Measurements from ENCODE around the gene HPS4. TPM values are rescaled to one million over a fixed set of nuclear protein-coding genes. Genes with fewer than 3 reads are reported as not detected.

The HPS4 gene
- total RNA-seq, 4 donors from 2014 or later, result 21.9 to 28.5 (median 24.5) TPM

- 69 to 100% methylated on average over 1 of the region's 1 CpG for WGBS, 2 donors
- TF ChIP-seq POLR2A (IDR thresholded peaks at IDR 0.05) (no peak), CTCF (IDR thresholded peaks at IDR 0.05) (no peak)
- Histone ChIP-seq H3K27ac (no peak overlapping the region), H3K27me3 (no peaks in the 10 kb centered on the region), H3K9me3 (no peaks in the 10 kb centered on the region), H3K4me3 (no peak overlapping the region), H3K4me1 (peaks cover 2 to 20% (median 10%) of the 10 kb centered on the region in 3 donors), H3K36me3 (no peaks in the 10 kb centered on the region)
- intact Hi-C loops (cut with DNase I), result no loop called here
- no peak for DNase-seq
Observed at GRCh38 chr22:26516503-26516902, 32.9 kb upstream of the HPS4 start.

DNA sequence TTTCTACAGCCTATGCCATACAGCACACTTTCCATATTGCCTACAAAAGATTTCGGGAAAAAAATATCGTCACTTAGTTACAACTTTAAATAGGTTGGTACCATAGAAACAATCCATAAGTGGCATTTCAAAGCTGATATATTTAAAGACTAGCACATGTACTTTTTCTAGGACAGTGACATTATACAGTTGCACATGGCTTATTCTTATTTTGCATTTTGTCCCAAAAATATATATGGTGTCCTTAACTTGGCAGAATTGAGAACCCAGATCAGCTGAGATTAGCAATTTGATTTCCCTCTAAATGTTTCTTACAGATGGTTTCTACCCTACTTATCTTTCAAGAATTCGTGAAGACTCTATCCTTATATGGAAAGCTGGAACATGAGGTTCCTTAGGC is 32.3 kb upstream of the HPS4 start:
- H3K27ac ChIP-seq, result no peak overlapping the region
- intact Hi-C loops (cut with DNase I), result no loop called here
- no peak for DNase-seq
- WGBS, 2 donors, result 71 to 88% methylated on average over 3 of the region's 3 CpGs
- no peak for TF ChIP-seq CTCF (IDR thresholded peaks at IDR 0.05)
- no peak for TF ChIP-seq POLR2A (IDR thresholded peaks at IDR 0.05)
- H3K36me3 ChIP-seq, result peaks cover 0 to under 1% (median 0%) of the 10 kb centered on the region in 3 donors
- H3K4me3 ChIP-seq, result no peak overlapping the region
- peaks cover 5 to 25% (median 15%) of the 10 kb centered on the region in 3 donors for H3K4me1 ChIP-seq
- no peaks in the 10 kb centered on the region for H3K9me3 ChIP-seq
- H3K27me3 ChIP-seq, result no peaks in the 10 kb centered on the region

DNA sequence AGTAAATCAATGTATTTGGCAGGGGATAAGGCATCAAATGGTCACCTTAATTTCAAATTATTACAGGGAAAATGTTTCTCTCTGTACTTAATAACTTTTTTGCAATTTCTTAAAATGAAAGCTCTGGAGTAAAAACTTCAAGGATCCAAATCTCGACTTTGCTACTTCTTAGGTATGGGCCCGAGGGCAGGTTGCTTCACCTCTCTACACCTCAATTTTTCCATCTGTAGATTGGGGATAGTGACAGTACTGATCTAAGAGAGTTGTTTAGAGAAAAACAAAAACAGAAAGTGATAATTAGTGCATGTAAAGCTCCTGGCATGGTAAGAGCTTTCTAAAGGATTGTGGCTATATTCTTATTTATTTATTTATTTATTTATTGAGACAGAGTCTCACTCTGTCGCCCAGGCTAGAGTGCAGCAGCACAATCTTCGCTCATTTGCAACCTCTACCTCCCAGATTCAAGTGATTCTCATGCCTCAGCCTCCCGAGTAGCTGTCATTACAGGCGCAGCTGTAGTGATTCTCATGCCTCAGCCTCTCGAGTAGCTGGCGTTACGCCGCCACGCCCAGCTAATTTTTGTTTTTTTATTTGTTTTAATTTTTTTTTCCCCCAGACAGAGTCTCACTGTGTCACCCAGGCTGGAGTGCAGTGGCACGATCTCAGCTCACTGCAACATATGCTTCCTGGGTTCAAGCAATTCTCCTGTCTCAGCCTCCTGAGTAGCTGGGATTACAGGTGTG is 31.0 kb upstream of the HPS4 start:
- TF ChIP-seq POLR2A (IDR thresholded peaks at IDR 0.05) (no peak), CTCF (IDR thresholded peaks at IDR 0.05) (no peak)
- Histone ChIP-seq H3K9me3 (no peaks in the 10 kb centered on the region), H3K36me3 (peaks cover 0 to 14% (median 4%) of the 10 kb centered on the region in 3 donors), H3K27me3 (no peaks in the 10 kb centered on the region), H3K27ac (no peak overlapping the region), H3K4me3 (no peak overlapping the region), H3K4me1 (peaks cover 5 to 32% (median 16%) of the 10 kb centered on the region in 3 donors)
- no peak for DNase-seq
- WGBS, 2 donors, result 92 to 94% methylated on average over 12 of the region's 12 CpGs
- intact Hi-C loops (cut with DNase I), result no loop called here

GRCh38 chr22:26513838-26514237 is 30.3 kb upstream of the HPS4 start:
- intact Hi-C loops (cut with DNase I), result no loop called here
- H3K4me1 ChIP-seq, result peaks cover 5 to 32% (median 16%) of the 10 kb centered on the region in 3 donors
- H3K4me3 ChIP-seq, result no peak overlapping the region
- 58 to 69% methylated on average over 1 of the region's 1 CpG for WGBS, 2 donors
- peaks cover 5 to 21% (median 12%) of the 10 kb centered on the region in 3 donors for H3K36me3 ChIP-seq
- no peak for DNase-seq
- TF ChIP-seq CTCF (IDR thresholded peaks at IDR 0.05) (no peak), POLR2A (IDR thresholded peaks at IDR 0.05) (no peak)
- no peaks in the 10 kb centered on the region for H3K27me3 ChIP-seq
- H3K27ac ChIP-seq, result no peak overlapping the region
- no peaks in the 10 kb centered on the region for H3K9me3 ChIP-seq

- peak within 1 kb of the TSS; percentile 65 to 93 (median 90) for H3K4me3 ChIP-seq
- 0% methylated on average over 2 to 3 of the region's 40 CpGs for WGBS, 2 donors
- H3K27ac ChIP-seq, result peak within 1 kb of the TSS; percentile 83 to 91 (median 86)
- TF ChIP-seq POLR2A (IDR thresholded peaks at IDR 0.05) (peak in 3 of 4 donors; percentile 30 to 59 (median 58)), CTCF (IDR thresholded peaks at IDR 0.05) (no peak)
- peak; percentile 70 for DNase-seq
- intact Hi-C loops (cut with DNase I), result no loop called here
- no peaks in the 10 kb centered on the region for H3K27me3 ChIP-seq
- H3K9me3 ChIP-seq, result no peaks in the 10 kb centered on the region
- H3K4me1 ChIP-seq, result peaks cover 5 to 32% (median 16%) of the 10 kb centered on the region in 3 donors
- peaks cover 6 to 37% (median 19%) of the 10 kb centered on the region in 3 donors for H3K36me3 ChIP-seq
Observed at GRCh38 chr22:26512149-26512793, 28.7 kb upstream of the HPS4 start, which contains the start of gene TFIP11. Gene TFIP11, minus strand, starts transcription at chr22:26512473. Its CDS starts 2,201 bp downstream, at chr22:26510272.
